ENCODE data around the gene TMX4.
"Not testable (repeated sequence)": the region's sequence is repeated elsewhere in the genome, so short reads cannot be mapped to it uniquely, and the experiment has no call there.

The TMX4 gene, protein sequence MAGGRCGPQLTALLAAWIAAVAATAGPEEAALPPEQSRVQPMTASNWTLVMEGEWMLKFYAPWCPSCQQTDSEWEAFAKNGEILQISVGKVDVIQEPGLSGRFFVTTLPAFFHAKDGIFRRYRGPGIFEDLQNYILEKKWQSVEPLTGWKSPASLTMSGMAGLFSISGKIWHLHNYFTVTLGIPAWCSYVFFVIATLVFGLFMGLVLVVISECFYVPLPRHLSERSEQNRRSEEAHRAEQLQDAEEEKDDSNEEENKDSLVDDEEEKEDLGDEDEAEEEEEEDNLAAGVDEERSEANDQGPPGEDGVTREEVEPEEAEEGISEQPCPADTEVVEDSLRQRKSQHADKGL

DNA sequence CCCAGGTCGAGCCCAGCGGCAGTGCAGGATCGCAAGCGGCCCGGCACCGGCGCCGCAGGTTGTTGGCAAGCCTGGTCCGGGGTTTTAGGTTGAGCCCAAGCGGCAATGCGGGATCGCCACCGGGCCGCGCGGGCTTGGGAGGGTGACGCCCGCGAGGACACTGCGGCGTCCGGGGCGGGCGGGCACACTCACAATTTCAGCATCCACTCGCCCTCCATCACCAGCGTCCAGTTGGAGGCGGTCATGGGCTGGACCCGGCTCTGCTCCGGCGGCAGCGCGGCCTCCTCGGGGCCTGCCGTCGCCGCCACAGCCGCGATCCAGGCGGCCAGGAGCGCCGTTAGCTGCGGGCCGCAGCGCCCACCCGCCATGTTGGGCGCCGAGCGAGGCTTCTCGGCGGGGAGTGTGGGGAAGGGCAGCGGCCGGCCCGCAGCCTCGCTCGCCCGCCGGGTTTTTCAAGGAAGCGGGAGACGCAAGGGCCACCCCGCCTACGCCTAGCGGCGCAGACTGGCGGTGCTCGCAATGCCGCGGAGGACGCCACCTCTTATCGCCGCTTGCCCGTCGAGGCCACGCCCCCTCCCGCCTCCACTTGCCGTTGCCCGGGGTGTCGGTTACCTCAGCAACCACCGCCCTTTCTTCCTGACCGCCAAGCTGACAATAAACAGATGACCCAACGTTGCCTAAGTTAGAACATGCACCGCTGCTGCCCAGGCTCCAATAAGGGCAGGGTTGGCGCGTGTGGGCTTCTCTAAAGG, at the start of gene TMX4:
TMX4 (minus strand) TSS at position 516 of the 752 bp plus-strand sequence; CDS start at position 368, 148 bp downstream.
- peak; percentile 92 for DNase-seq

DNA sequence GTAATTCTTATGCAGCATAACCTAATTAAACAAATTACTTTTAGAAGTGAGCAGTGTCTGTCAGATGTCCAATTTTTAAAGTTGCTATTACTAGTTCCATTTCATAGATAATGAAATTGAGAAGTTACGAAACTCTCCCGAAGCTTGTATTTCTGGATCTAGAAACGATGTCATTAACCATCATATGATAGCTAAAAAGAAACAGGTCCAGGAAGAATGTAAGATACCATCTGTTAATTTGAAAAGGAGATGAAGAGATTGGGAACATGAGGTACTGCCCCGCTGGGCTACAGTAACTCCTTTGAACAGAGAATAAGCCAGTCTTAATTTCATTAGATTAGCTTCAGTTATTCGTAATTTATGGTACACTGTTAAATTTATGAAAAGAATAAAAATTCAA, 47.5 kb upstream of the TMX4 start:
- no peak for DNase-seq

DNA sequence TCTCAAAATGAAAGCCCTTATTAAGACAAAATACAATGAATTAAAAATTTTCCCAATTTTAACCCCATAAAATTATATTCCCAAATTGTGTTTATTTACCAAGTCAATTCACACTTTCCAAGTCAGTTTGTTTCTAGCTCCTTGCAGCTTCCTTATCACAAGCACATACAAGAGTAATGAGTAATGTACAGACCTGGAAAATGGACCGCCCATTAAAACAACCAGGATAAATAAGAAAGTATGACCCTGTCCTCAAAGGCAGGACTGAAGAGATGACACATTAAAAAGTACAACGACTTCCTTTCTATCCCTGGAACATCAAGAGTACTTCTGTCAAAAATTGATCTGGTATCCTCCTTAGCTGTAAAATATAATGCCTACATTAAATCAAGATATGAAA, 47.1 kb upstream of the TMX4 start:
- no peak for DNase-seq

DNA sequence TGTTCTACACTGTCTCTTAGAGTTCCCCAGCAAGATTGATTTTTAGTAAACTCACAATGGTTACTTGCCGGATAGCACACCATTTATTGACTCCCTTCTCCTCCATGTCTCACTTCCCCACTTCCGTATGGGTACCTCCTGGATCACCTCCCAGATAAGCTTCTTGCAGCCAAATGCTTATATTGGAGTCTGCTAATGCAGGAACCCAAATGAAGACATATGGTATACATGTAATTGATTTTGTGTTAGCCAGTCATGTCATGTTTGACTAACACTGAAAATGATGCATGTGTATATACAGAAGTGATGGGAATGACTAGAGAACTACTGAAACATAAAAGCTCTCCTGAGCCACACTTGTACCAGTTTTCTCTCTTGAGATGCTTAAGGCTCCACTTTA, 46.1 kb upstream of the TMX4 start:
- no peak for DNase-seq

DNA sequence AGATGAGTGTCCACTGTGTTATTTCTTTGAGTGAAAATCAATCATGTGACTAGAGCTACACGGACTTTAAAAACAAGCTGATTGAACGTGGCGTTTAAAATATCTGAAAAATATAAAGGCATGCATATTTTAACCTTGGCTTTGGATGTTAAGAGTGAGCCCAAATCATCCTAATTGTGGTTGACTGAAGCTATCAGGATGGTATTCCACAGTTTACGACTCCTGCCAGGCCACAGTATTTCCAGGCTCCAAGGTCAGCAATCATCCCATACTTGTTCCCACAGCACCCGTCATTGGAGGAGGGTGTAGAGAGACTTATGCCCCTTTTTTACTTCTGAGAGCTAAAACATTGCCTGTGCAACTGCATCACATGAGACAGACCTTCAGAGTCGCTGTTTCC, 43.2 kb upstream of the TMX4 start:
- DNase-seq = no peak

DNA sequence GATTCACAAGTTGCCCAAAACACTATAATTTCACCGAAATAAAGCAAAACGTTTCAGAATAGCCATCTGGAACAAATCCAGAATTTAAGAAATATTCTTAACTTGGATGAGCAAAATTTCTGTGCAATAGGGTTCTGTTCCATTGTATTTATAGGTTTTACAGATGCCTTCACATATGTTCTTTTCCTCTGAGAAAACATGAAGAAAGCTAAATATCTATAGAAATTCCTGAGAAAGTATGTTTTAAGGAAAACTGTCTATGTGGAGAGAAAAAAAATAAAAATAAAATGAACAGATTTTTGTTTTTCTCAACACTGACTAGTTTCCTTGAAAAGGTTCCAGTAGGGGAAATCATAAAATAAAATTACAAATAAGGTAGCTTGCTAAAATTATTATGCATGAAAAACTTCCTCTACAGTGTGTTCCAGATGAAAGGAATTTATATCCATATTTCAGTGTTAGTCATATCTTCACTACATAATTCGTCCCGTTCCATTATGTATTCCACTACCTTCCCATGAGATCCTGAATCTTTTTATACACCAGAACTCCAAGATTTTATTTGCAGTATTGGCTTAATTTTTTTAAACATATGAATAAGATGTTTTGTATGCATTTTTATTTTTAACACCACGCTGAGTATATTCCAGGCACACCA, 42.4 kb upstream of the TMX4 start:
- DNase-seq = no peak

DNA sequence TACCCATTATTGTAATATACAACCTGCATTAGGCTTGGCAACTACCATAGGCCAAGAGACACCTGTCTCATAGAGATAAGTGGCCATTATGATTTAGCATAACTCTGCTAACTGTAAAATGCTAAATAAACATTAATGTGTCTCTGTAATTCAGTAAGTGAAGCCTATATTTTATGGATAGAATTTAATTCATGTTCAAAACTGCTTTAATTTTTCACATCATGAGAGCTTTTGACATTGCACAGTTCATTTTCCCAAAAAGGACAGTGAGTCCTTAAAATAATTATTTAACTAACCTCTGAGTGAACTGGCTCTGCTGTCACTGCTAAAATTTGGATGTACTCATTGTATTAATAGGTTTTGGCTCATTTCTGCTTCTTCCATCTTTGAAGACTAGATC, 41.4 kb upstream of the TMX4 start:
- DNase-seq = no peak

DNA sequence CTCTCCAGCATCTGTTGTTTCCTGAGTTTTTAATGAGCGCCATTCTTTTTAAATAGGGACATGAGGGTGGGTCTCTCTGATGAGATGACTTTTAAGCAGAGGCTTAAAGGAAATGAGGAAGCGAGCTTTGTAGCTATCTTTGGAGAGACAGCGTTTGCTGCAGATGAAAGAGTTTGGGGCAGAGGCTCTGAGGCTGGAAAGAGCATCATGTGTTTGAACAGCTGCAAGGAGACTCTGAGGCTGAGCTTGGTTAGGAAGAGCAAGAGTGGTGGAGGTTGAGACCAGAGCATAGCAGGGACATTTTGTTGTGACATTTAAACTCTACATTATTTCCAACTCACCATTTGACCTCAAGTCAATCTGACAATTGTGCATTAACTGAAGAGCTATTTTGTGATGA, 38.3 kb upstream of the TMX4 start:
- DNase-seq = no peak

DNA sequence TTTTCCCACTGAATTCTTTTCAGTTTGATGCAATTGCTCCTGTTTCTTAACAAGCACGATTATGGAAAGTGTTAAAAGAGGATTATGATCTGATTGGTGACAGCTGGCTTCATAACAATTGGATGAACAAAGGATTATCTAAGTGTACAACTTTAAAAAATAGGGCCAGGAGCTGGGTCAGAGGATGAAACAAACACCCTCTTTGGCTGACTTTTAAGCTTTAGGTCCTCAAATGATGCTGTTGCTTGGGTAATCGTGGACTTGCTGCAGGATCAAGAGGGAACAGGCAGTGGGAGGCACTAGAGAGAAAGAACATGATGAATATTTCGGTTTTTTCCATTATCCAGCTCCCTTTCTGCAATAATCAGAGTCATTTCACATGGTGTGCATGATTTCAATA, 35.5 kb upstream of the TMX4 start:
- DNase-seq = no peak

DNA sequence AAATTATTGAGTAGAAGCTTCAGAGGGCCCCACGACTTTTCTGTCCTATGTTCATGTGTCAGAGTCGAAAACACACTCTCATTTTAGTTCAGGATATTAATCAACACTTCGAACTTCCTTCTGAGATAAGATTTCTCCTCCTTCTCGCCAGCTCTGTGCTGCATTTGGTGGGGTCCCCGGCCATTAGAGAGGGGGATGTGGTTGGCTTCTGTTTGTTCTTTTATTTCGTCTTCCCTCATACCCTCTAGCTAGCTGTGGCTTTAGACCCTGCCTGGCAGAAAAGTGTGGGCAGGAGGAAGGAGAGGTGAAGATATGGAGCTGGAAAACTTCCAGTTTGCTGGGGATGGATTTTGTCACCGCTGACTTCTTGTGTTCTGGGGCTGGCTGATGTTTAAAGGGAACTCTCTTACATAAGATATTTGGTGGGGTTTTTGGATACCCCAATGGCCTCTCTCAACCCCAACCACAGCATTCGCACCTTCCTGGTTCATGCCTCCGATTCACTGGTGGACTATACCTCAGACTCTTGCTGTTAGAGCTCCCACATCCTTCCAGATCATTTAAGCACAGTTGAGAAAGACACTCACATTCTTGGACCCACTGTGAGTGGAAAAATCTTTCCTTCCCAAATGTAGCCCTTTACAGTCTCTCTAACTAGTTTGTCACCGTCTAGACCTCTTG, 30.7 kb upstream of the TMX4 start:
- DNase-seq = no peak

DNA sequence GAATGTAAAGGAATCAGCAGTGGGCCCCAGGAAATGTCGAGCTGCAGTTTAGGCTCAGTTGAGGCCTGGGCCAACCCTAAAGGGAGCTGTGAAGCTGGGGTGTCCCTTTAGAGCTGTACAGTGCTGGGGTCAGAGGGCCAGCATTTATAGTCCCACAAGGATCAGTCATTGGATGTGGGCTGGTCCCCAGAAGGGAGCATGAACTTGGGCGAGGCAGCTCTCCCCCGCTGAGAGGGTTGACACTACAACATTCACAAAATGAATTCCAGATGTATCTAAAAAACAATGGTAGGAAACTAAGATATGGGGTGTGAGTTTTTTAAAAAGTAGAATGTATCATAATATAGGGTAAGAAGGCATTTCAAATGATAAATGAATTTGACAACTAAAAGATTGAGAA, 29.7 kb upstream of the TMX4 start:
- DNase-seq = no peak

DNA sequence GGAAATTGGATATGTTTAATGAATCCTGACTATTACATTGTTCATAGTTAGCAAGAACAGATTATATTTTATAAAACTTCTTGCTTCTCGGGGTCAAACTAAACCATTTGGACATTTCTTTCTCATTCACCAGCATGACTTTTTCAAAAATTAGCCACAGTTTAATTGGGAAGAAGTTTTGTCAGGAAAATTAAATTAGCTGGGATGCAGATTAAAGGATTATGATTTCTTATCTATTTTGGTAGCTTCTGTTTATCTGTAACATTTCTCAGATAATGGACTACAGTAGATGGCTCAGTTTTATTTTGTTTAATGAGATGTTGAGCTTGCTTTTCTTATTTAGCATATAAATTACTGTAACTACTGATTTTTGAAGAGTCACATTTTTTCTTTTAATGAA, 26.4 kb upstream of the TMX4 start:
- no peak for DNase-seq

DNA sequence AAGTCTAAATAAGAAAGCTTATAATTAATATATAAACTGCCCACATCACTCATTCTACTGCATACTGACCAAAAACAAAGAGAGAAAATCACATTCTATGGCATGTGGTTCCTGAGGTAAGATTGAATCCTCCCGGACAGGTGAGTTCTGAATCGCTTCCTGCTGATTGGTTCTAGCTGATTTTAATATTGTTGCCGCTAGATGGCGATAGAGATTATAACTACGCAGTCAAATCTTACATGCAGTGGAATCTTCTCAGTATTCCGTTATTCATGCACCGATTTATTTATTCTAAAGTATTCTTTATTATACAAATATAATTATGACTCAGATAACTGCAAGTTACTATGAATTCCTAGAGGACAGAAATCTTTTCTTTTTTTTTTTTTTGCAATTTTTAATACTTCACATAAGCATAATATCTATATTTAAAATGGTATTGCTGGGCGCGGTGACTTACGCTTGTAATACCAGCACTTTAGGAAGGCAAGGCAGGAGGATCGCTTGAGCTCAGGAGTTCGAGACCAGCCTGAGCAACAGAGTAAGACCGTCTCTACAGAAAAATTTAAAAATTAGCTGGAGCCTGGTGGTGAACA, 24.2 kb upstream of the TMX4 start:
- DNase-seq = peak; percentile 78

DNA sequence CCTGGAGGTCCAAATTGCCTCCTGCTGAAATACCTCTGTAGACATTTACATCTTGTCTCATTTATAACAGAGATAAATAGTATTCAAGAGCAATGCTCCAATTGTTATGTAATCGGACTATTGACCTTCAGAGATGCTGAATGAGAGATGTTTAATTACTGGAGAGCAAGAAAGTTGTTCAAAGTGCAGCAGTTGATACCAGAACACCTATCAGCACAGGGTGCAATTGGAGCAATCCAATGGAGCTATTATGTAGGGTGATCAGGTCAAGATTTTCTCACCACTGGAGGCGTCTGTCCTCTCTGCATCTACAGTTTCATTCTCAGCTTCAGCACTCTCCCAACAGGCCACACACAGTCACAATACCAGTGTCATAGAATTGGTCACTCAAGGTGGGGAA, 19.5 kb upstream of the TMX4 start:
- no peak for DNase-seq

DNA sequence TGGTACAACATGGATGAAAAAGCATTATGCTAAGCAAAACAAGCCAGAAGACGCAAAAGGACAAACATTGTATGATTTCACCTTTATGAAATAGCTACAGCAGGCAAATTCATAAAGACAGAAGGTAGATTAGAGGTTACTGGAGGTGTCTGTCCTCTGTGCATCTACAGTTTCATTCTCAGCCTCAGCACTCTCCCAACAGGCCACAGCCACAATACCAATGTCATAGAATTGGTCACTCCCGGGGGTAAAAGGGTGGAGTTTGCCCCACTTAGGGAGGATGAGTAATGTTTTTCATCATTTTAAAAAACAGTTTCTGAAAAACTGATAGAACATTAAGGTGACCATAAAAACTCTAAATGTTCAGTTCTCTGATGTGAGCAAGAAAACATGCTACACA, 17.2 kb upstream of the TMX4 start:
- DNase-seq = no peak

DNA sequence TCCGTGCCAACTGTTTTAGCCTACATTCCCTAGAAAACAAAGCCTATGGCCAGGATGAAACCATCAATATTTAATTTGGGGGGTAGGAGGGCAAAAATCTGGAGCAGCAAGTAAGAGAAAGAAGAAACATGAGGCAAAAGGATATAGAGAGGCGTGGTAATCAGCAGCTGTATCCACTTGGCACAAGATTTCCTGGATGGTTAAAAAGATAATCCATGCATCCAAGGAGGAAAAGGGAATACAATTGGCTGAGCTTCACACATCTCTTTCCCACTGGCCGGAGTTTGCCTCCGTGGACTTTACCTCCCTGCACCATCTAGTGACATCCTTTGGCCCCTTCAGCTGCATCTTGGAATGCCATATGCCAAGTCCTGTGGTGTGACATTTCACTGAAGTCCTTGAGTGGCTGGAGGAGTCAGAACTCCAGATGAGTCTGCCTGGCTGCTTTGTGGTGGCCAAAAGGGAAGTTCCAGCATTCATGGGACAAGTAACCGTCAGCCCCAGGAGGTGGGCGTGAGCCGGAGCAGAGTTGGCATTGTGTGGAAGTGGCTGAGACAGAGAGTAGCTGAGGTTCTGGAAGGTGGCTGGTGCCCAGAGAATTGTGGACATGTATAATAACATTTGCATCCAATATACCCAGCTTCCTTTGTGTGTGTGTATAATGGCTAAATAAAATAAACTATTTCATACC, 13.7 kb upstream of the TMX4 start:
- no peak for DNase-seq

DNA sequence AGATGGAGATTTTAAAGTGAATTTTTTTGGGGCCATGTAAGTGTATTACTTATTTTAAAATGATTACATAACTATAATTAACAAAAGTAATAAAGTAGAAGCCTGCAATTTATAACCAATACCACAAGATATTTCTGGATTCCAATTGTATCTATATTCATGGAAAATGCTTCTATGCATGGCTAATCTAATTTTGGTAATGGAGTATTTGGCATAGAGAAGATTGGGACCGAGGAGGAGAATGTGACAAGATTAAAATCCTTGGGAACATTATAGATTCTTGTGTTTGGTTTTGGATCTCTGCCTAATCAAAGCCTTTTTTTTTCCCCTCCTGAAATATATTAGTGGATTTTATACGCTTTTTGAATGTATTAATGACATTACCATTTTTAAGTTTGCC, 12.9 kb upstream of the TMX4 start:
- DNase-seq = no peak

DNA sequence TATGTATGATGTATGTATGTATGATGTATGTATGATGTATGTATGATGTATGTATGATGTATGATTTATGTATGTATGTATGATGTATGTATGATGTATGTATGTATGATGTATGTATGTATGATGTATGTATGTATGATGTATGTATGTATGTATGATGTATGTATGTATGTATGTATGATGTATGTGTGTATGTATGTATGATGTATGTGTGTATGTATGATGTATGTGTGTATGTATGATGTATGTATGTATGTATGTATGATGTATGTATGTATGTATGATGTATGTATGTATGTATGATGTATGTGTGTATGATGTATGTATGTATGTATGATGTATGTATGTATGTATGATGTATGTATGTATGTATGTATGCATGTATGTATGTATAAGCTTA, 12.0 kb upstream of the TMX4 start:
- not testable (repeated sequence) for DNase-seq

DNA sequence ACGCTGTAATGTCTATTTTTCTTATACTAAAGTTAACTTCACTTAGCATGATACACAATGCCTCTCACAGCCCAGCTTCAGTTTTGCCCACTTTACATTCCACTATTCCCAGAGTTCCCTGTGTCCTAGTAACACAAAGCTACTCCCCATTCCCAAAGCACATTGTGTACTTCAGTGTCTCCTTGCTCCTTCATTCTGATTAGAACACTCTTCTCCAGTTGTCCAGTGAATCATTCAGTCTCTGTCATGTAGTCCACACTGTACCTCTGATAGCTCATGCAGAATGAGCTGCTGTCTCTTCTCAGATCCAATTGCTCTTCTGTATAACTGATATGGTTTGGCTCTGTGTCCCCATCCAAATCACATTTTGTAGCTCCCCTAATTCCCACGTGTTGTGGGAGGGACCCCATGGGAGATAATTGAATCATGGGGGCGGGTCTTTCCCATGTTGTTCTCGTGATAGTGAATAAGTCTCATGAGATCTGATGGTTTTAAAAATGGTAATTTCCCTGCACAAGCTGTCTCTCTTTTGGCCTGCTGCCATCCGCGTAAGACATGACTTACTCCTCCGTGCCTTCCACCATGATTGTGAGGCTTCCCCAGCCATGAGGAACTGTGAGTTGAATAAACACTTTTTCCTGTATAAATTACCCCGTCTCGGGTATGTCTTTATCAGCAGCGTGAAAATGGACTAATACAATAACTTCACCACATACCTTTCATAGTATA, 2.1 kb upstream of the TMX4 start:
- DNase-seq = no peak

DNA sequence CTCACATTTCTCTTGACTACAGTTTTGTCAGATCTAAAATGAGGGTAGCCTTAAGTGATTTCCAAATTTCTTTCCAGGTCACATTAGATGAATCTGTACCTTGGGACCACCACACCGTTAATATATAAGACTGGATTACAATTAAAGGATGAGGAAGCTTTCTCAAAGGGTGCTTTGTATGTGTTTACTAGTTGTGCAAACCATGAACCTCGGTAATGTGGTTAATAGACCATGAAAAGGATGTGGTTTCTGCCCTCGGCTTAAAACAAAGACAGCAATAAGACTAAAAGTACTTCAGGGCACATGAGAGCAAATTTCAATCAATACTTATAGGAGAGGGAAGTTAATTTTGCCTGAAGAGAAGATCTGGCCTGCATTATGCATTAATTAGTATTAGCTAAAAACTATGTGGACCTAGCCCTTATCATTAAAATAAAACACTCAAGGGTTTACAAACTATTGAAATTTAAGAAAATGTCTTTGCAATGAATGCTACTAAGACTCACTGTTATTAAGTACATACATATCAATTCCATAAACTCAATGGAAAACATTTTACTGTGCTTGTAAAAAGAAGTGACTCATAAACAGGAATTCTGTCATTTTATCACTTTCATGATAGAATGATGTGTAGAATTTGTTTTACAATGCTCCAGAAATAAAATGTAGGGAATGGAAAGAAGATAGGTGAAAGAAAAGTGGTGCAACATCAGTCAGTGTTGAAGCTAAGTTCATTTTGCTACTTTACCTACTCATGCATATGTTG, 936 bp upstream of the TMX4 start:
- peak; percentile 66 for DNase-seq

DNA sequence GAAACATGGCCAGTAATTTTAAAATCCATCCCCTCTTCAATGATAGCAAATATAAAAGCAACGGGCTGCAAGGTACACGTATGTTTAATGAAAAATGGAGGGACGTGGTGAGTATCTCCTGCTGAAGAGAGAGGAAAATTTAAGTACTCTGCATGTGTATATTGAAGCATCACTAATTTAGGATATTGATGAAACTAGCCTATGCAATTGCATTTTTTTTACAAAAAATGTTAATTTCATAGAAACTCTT, 362 bp upstream of the TMX4 start:
- no peak for DNase-seq

DNA sequence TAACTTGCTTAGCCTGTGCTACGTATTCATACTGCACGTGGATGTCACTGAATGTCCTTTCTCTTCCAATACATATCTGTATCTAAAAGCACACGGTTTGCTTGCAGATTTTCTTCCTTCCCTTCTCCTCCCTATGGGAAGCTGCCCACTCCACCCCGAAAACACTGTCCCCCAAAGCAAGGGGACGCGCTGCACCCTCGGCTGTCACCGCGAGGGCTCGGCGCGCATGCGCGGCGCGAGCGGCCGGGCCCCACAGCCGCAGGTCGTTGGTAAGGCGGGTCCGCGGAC, 659 bp downstream of the TMX4 start:
- DNase-seq = peak; percentile 72

Measured in CD4-positive, alpha-beta T cell treated with Interleukin-10 for 1 hour (primary cell).